Bronchial epithelial cell (primary cell): Measurements from ENCODE around the gene UMODL1. TPM values are rescaled to one million over a fixed set of nuclear protein-coding genes. Genes with fewer than 3 reads are reported as not detected.
A peak's percentile ranks its signal among the peaks of the same experiment; 100 is the strongest.

Experiments used
- DNase-seq: peaks from one replicate; pipeline ENCODE4 v3.0.0-alpha.2; 2010; ENCODE audit warnings: low read depth
- FAIRE-seq: peaks from 2 replicates; lab custom pipeline; 2011; peaks lifted over from hg19 to GRCh38; lab: Jason Lieb, UNC
- H3K27me3 ChIP-seq: 2 replicates; pipeline ENCODE4 v1.5.1; 2011; ENCODE audit warnings: low read length; ENCODE audit not compliant: control insufficient read depth, insufficient read depth
- H3K36me3 ChIP-seq: 2 replicates; pipeline ENCODE4 v1.5.1; 2011; ENCODE audit warnings: low read length; ENCODE audit not compliant: control insufficient read depth, insufficient read depth
- H3K4me3 ChIP-seq: 2 replicates; pipeline ENCODE4 v1.5.1; 2011; ENCODE audit warnings: mild to moderate bottlenecking, low read depth, low read length, control low read depth
- CTCF ChIP-seq: IDR thresholded peaks from 2 replicates; pipeline ENCODE4 v1.5.1; 2011; ENCODE audit warnings: mild to moderate bottlenecking, moderate library complexity, low read length, control low read depth, inconsistent platforms; ENCODE audit not compliant: insufficient read depth, severe bottlenecking
- total RNA-seq: library from RNA; depleted of rRNA; stranded (reverse); fragments of >200 nt; gene quantifications from 2 replicates; pipeline ENCODE4 v1.2.1, GENCODE V29; 2014

UMODL1 gene
- total RNA-seq, 1 donor from 2014 or later: not detected

DNA sequence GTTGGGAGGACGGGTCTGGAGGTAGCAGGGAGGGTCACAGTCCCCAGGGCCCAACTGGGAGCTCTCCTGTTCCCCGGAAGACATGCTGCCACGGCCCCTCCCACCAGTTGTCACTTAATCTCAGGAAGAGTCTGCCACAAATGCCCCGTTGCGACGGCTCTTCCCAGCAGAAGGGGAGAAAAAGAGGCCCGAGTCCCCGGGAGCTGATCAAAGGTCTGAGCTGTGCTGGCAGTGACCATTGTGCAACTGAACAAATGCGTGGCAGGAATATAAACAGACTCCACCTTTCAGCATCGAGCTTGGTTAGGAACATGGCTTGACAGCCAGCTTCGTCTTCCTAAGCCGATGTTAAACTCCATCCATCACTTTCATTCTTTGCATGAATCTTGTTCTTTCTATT is 33.2 kb upstream of the UMODL1 start:
- FAIRE-seq: peak; percentile 23
- DNase-seq: no peak
- TF ChIP-seq CTCF: no peak

GRCh38 chr21:42038393-42038792 is 32.7 kb upstream of the UMODL1 start:
- Histone ChIP-seq H3K27me3 (no peaks in the 10 kb centered on the region), H3K4me3 (no peak overlapping the region), H3K36me3 (no peaks in the 10 kb centered on the region)
- TF ChIP-seq CTCF: no peak
- DNase-seq: no peak
- no peak for FAIRE-seq

More for the DNA sequence above, 33.2 kb upstream of the UMODL1 start:
- Histone ChIP-seq H3K36me3 (no peaks in the 10 kb centered on the region), H3K27me3 (no peaks in the 10 kb centered on the region), H3K4me3 (no peak overlapping the region)

DNA sequence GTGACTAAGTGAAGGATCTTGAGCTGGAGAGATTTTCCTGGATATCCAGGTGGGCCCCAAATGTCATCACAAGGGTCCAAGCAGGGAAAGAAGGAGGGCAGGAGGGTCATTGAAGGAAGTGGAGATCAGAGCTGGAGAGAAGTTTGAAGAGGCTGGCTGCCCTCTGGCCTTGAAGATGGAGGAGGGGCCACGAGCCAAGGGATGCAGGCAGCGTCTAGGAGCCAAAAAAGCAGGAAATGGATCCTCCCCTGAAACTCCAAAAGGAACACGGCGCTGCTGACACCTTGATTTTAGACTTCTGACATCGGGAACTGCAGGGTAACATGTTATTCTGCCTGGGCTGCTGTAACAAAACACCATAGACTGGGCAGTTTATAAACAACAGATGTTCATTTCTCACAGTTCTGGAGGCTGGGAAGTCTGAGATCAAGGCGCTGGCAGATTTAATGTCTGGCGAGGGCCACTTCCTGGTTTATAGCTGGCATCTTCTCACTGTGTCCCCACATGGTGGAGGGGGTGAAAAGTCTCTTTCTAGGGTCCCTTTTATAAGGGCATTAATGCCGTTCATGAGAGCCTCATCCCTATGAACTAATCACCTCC is 32.2 kb upstream of the UMODL1 start:
- no peaks in the 10 kb centered on the region for H3K27me3 ChIP-seq
- FAIRE-seq (no peak), DNase-seq (no peak)
- H3K4me3 ChIP-seq: no peak overlapping the region
- TF ChIP-seq CTCF: no peak
- no peaks in the 10 kb centered on the region for H3K36me3 ChIP-seq

DNA sequence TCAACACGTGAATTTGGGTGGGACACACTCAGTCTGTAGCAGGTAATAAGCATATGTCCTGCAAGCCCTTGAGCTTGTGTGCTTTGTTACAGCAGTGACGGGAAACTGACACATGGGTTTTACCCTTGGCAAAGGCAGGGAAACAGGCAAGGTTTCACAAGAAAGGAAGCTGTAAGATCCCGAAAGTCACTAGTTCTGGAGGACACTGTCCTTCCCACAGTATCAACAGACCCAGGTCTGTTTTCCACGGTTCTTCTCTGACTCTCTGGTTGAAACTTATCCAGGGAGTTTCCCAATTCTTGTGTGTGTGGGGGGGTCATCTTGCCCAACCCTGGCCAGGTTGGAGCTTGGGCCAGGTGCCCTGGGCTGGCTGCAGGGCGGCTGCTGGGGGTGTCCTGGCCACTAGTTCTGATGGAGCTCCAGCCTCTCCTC is 31.6 kb upstream of the UMODL1 start:
- peak; percentile 70 for DNase-seq
- Histone ChIP-seq H3K36me3 (no peaks in the 10 kb centered on the region), H3K27me3 (no peaks in the 10 kb centered on the region), H3K4me3 (no peak overlapping the region)
- FAIRE-seq: peak; percentile 72
- TF ChIP-seq CTCF: no peak

- H3K36me3 ChIP-seq: no peaks in the 10 kb centered on the region
- no peak overlapping the region for H3K4me3 ChIP-seq
- DNase-seq: no peak
- FAIRE-seq: no peak
- TF ChIP-seq CTCF: no peak
- no peaks in the 10 kb centered on the region for H3K27me3 ChIP-seq
Observed at GRCh38 chr21:42039911-42040351, 31.2 kb upstream of the UMODL1 start.

GRCh38 chr21:42040411-42041180 is 30.5 kb upstream of the UMODL1 start:
- no peak for TF ChIP-seq CTCF
- Histone ChIP-seq H3K4me3 (no peak overlapping the region), H3K36me3 (no peaks in the 10 kb centered on the region), H3K27me3 (no peaks in the 10 kb centered on the region)
- DNase-seq (peak; percentile 98), FAIRE-seq (peak; percentile 93)
